B cell (primary cell): ENCODE data around the gene ZBTB43. TPM values are rescaled to one million over a fixed set of nuclear protein-coding genes. Genes with fewer than 3 reads are reported as not detected.

ENCODE experiments used
- ATAC-seq: fragments of 200-7000 bp; cut with Tn5 transposase; one replicate; pipeline ENCODE4 v1.10.0; 2021; ENCODE audit warnings: low read depth, mild to moderate bottlenecking, moderate number of reproducible peaks, moderate library complexity
- CTCF ChIA-PET: fragments of 350-600 bp; sonication (Branson Sonifier 250); formaldehyde crosslinking; loops from one replicate; lab custom pipeline; 2021; ENCODE audit warnings: antibody characterized with exemption, inconsistent platforms; lab: Charles Lee
- POLR2A ChIA-PET: fragments of 350-600 bp; sonication (Branson Sonifier 250); formaldehyde crosslinking; loops from one replicate; lab custom pipeline; 2021; ENCODE audit warnings: antibody characterized with exemption; lab: Charles Lee
- DNase-seq: peaks from one replicate; pipeline ENCODE4 v3.0.0; 2013
- H2AFZ ChIP-seq: 2 replicates; pipeline ENCODE4 v1.6.1; 2012; ENCODE audit warnings: mild to moderate bottlenecking, low read depth, low read length; ENCODE audit not compliant: insufficient read depth, poor library complexity, severe bottlenecking
- H3K27ac ChIP-seq, 2 donors: 1 replicate in 1 of 2; 2 replicates in 1 of 2; pipeline ENCODE4 v1.5.1; 2012 to 2013; ENCODE audit warnings: low read length in 2 of 2, mild to moderate bottlenecking in 2 of 2, moderate library complexity in 1 of 2
- H3K27me3 ChIP-seq, 4 experiments: fragments of 200-600 bp in 1 of 4; sonication (generic) in 1 of 4; replicated peaks in 1 of 4; 1 replicate in 2 of 4; 2 replicates in 2 of 4; pipeline versions ENCODE4 v1.6.1 to v1.7.0; 2013 to 2016; ENCODE audit warnings: low read length in 3 of 4, mild to moderate bottlenecking in 2 of 4, mixed read lengths in 1 of 4, moderate library complexity in 1 of 4; ENCODE audit not compliant: insufficient read depth in 4 of 4, control insufficient read depth in 3 of 4; ENCODE audit errors: control extremely low read depth in 1 of 4
- H3K36me3 ChIP-seq, 2 experiments: replicated peaks in 1 of 2; 1 replicate in 1 of 2; 2 replicates in 1 of 2; pipeline versions ENCODE4 v1.6.1 to v1.7.1; 2013; ENCODE audit warnings: low read length in 1 of 2; ENCODE audit not compliant: insufficient read depth in 2 of 2, control insufficient read depth in 1 of 2; ENCODE audit errors: control extremely low read depth in 1 of 2, extremely low read depth in 1 of 2
- H3K4me1 ChIP-seq, 2 donors: fragments of 200-600 bp in 1 of 2; sonication (generic) in 1 of 2; 1 replicate in 1 of 2; 2 replicates in 1 of 2; pipeline versions ENCODE4 v1.5.1 to v1.6.1; 2013 to 2017; ENCODE audit warnings: low read length in 2 of 2; ENCODE audit not compliant: control insufficient read depth in 2 of 2, insufficient read depth in 2 of 2
- H3K4me2 ChIP-seq: replicated peaks from 2 replicates; pipeline ENCODE3; 2012; ENCODE audit warnings: mild to moderate bottlenecking, low read depth, low read length; ENCODE audit not compliant: poor library complexity, severe bottlenecking
- H3K4me3 ChIP-seq, 5 experiments: fragments of 200-600 bp in 1 of 5; sonication (generic) in 1 of 5; 1 replicate in 3 of 5; 2 replicates in 2 of 5; pipeline versions ENCODE4 v1.5.1 to v1.7.0; 2011 to 2016; ENCODE audit warnings: low read length in 4 of 5, mild to moderate bottlenecking in 4 of 5, low read depth in 2 of 5, control low read depth in 1 of 5, moderate library complexity in 1 of 5; ENCODE audit not compliant: insufficient read depth in 1 of 5; ENCODE audit errors: control extremely low read depth in 1 of 5, extremely low read depth in 1 of 5
- H3K79me2 ChIP-seq: fragments of 200-600 bp; sonication (generic); one replicate; pipeline ENCODE4 v1.6.0; 2016; ENCODE audit warnings: low read length; ENCODE audit not compliant: control insufficient read depth, insufficient read depth
- H3K9ac ChIP-seq: fragments of 200-600 bp; sonication (generic); 2 replicates; pipeline ENCODE4 v1.6.1; 2017; ENCODE audit warnings: mild to moderate bottlenecking, low read length, moderate library complexity
- H3K9me3 ChIP-seq, 3 donors: one replicate each; pipeline versions ENCODE4 v1.6.1 to v1.7.1; 2013; ENCODE audit warnings: low read length in 2 of 3; ENCODE audit not compliant: control insufficient read depth in 2 of 3, insufficient read depth in 1 of 3; ENCODE audit errors: control extremely low read depth in 1 of 3
- H4K20me1 ChIP-seq: 2 replicates; pipeline ENCODE4 v1.6.0; 2012; ENCODE audit warnings: mild to moderate bottlenecking, low read length; ENCODE audit not compliant: insufficient read depth, control insufficient read depth, poor library complexity, severe bottlenecking
- H3K27ac Mint-ChIP-seq: one replicate; pipeline ENCODE4 v1.8.0; 2021; ENCODE audit warnings: mixed read lengths
- H3K27me3 Mint-ChIP-seq: one replicate; pipeline ENCODE4 v1.8.0; 2021; ENCODE audit warnings: mixed read lengths
- H3K4me1 Mint-ChIP-seq: one replicate; pipeline ENCODE4 v1.8.0; 2021; ENCODE audit warnings: mixed read lengths
- H3K4me3 Mint-ChIP-seq: one replicate; pipeline ENCODE4 v1.8.0; 2021; ENCODE audit warnings: mixed read lengths
- H3K9me3 Mint-ChIP-seq: one replicate; pipeline ENCODE4 v1.8.0; 2022; ENCODE audit warnings: mixed read lengths; ENCODE audit not compliant: insufficient read depth
- CTCF ChIP-seq: fragments of 200-600 bp; IDR thresholded peaks from one replicate; pipeline ENCODE4 v1.8.0; 2022; ENCODE audit warnings: antibody characterized with exemption, mild to moderate bottlenecking
- EZH2 ChIP-seq: IDR thresholded peaks from 2 replicates; pipeline ENCODE4 v1.6.1; 2012; ENCODE audit warnings: borderline replicate concordance, low read depth, mild to moderate bottlenecking, moderate library complexity, low read length; ENCODE audit not compliant: insufficient read depth, poor library complexity, severe bottlenecking
- WGBS: methylation state at CpG from one replicate; pipeline ENCODE4 v1.1.5; 2013; ENCODE audit warnings: missing lambda C conversion rate; ENCODE audit not compliant: insufficient coverage; 5-methylcytosine and 5-hydroxymethylcytosine counted together
- intact Hi-C: fragments of 100-400 bp; cut with micrococcal nuclease; formaldehyde crosslinking; loops from one replicate; pipeline ENCODE4 v1.10.0; 2022
- polyA plus RNA-seq: library from polyadenylated mRNA; depleted of rRNA; stranded (reverse); fragments of >200 nt; gene quantifications from 2 replicates; pipeline ENCODE4 v1.2.3, GENCODE V29; 2012
- total RNA-seq, 2 donors: library from RNA; stranded (reverse); fragments of 120-200 nt in 1 of 2; gene quantifications; 1 replicate in 1 of 2; 2 replicates in 1 of 2; pipeline versions ENCODE4 v1.2.3 to v1.2.4, GENCODE V29; 2013 to 2022

The ZBTB43 gene
- total and polyA plus RNA-seq, 2 donors (not counting 1 experiment from before 2014, with no cell fraction given) = 7.0 to 20.2 TPM

GRCh38 chr9:126756876-126757415 is 47.9 kb upstream of the ZBTB43 start:
- H2AFZ ChIP-seq = no peak overlapping the region
- ATAC-seq = no peak
- H3K27ac ChIP-seq = no peak overlapping the region
- no peak overlapping the region for H3K9ac ChIP-seq
- no peak overlapping the region for H3K27ac Mint-ChIP-seq
- no peaks in the 10 kb centered on the region for H3K36me3 ChIP-seq
- 79% methylated on average over 5 of the region's 6 CpGs for WGBS
- H3K79me2 ChIP-seq = no peaks in the 10 kb centered on the region
- H3K9me3 Mint-ChIP-seq = no peaks in the 10 kb centered on the region
- ChIA-PET POLR2A (no interaction called here), CTCF (interaction anchor here (1.0 to 2.0 kb wide), 3 partner anchors 11 to 52 kb away, joined by 3 to 5 read pairs (median 4); no protein-coding TSS in a partner anchor)
- no peak overlapping the region for H3K4me3 ChIP-seq
- H3K27me3 ChIP-seq = no peaks in the 10 kb centered on the region
- peaks cover 6% of the 10 kb centered on the region for H3K27me3 Mint-ChIP-seq
- no peak overlapping the region for H3K4me3 Mint-ChIP-seq
- intact Hi-C loops = no loop called here
- no peak overlapping the region for H3K4me2 ChIP-seq
- no peak for TF ChIP-seq CTCF
- TF ChIP-seq EZH2 = no peak
- H3K4me1 ChIP-seq = no peaks in the 10 kb centered on the region
- no peaks in the 10 kb centered on the region for H3K4me1 Mint-ChIP-seq
- no peaks in the 10 kb centered on the region for H3K9me3 ChIP-seq
- no peaks in the 10 kb centered on the region for H4K20me1 ChIP-seq
- no peak for DNase-seq

- Histone ChIP-seq H2AFZ (no peak overlapping the region), H3K4me2 (no peak overlapping the region), H3K36me3 (no peaks in the 10 kb centered on the region), H3K4me3 (no peak overlapping the region), H3K4me1 (no peaks in the 10 kb centered on the region), H3K27ac (no peak overlapping the region), H4K20me1 (no peaks in the 10 kb centered on the region), H3K9me3 (no peaks in the 10 kb centered on the region), H3K79me2 (no peaks in the 10 kb centered on the region), H3K9ac (no peak overlapping the region), H3K27me3 (no peaks in the 10 kb centered on the region)
- Mint-ChIP-seq H3K27ac (no peak overlapping the region), H3K4me1 (no peaks in the 10 kb centered on the region), H3K27me3 (peaks cover 6% of the 10 kb centered on the region), H3K9me3 (no peaks in the 10 kb centered on the region), H3K4me3 (no peak overlapping the region)
- CTCF ChIA-PET = interaction anchor here (1.1 to 2.0 kb wide), 2 partner anchors 10 to 54 kb away, joined by 3 to 5 read pairs; no protein-coding TSS in a partner anchor
- WGBS = no CpG with 5 or more reads among the region's 7 CpGs
- DNase-seq = no peak
- intact Hi-C loops = no loop called here
- no peak for TF ChIP-seq CTCF
- POLR2A ChIA-PET = no interaction called here
- ATAC-seq = no peak
Observed at GRCh38 chr9:126758916-126759585, 45.8 kb upstream of the ZBTB43 start.
